Measurements from ENCODE around the gene TEX22.

Gene TEX22

DNA sequence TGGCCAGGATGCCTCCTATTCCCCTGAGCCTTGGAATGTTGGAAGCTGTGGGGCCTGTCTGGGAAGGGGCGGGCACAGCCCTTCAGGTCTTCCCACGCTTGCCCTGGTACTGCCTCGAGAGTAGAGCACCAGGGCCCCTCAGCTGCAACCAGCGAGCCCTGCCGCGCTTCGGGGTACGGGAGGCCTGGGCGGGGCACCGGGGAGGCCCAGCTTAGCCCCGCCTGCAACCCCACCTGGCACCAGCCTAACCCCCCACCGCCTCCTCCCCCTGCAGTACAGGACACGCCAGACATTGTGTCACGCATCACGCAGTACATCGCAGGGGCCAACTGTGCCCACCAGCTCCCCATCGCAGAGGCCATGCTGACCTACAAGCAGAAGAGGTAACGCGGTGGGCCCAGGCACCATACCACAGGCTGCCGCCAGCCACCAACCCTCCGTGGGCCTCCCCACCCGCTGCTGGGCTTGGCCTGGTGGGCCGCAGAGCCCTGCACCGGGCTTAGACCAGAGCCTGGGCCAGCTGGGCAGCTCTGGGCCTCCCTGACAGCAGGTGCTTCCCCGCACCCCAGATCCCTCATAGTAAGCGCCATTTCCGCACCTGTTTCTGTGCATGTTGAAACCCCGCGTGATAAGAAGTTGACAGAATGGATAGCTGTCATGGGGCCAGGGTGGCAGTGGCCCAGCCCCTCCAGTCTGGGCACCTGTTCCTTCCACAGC, 13.6 kb upstream of the TEX22 start:
- no peak for DNase-seq (ENCODE audit: low spot score)

GRCh38 chr14:105385322-105385637, 13.1 kb upstream of the TEX22 start:
- no peak for DNase-seq (ENCODE audit: low spot score)

DNA sequence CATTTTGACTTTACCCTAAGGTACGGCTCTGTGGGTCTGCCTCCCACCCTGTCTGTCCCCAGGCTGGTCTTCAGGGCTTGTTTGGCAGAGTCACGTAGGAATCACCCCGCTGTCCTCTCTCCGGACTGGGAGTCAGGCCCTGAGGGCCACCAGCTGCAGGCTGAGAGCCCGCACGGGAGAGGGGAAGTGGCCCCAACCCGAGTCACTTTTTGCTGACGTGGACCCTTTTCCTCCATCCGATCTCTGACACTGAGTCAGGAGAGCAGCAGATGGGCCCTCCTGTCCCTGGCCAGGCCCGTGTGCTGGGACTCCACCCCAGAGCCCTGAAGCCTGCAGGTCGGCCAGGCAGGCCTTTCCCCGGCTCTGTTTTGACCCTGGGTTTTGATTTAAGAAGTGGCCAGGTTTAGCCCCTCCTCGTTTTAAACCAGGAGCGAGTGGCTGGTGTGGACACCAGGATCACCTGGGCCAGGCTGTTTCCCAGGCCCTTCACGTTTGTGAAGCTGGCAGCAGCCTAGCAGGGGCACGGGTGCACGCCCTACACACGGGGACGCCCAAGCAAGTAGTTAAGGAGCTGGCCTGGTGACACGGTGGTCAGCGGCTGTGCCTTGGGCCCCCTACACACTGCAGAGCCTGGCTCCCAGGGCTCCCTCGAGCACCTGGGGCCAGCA, 12.5 kb upstream of the TEX22 start:
- DNase-seq (ENCODE audit: low spot score) = no peak

- DNase-seq (ENCODE audit: low spot score) = no peak
Measured at GRCh38 chr14:105386581-105387529, 11.5 kb upstream of the TEX22 start.

DNA sequence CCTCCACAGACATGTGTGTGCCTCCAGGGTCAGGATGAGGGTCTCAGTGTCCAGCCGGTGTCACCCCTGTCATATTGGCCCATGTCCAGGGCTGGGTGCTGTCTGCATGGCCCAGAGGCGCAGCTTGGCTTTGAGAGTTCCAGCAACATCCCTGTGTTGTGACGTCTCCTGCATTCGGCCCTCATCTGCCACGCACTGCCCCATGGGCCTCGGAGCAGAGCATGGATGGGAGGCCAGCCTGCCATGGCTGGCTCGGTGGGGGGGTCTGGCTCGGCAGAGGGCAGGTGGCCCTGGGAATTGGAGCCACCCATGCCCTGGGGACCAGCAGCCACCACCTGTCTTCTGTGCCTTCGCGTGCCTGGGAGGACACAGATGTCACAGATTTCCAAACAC, 10.8 kb upstream of the TEX22 start:
- no peak for DNase-seq (ENCODE audit: low spot score)

DNA sequence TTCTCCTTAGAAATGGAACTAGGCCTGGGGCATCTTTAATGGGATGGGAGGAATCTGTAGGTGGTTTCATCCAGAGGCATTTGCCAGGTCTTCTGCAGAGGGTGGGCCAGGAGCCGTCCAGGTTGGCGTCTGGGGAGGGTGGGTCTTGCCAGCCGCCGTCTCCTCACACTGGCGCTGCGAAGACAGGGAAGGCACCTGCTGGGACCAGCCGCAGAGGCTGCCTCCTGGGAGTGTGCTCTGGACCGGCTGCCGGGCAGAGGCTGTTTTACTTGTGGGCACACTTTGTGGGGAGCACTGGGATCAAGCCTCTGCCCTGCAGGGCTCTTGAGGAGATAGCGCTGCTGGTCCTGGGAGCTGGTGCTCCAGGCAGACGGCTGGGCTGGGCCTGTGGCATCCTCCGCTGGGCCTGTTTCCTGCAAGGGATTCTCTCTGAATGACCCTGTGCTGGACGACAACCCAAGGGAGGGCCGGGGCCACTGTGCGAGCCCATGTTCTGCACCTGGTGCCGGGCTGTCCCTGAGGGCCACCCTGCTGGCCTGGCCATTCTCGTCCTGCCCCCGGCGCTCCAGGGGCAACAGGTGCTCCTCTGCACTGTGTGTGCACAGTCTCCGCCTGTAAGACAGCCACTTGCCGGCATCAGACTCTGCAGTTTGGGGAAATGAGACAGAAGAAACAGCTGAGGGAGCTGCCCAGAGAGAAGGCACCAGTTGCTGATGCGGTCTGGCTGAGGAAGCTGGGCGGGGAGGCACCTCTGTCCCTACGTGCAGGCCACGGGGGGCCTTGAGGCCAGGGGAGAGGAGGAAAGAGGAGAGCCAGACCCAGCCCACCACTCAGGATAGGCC, 10.0 kb upstream of the TEX22 start:
- DNase-seq (ENCODE audit: low spot score) = no peak

DNA sequence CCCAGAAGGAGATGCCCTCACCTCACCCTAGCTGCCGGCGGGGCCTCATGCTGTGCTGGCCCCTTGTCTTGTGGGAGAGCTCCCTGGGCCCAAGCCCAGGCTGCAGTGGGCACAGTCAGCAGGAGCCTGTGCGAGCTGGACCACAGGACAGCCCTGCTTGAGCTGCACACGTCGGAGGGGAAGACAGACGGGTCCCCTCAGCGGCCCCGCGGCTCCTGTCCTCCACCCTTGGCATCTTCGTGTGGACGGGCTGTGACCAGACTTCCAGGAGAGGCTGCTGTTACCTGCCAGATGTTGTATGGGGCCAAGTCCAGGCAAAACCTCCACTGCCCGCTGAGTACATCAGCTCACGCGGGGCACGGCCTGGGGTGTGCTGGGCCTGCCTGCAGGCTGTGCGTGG, 9.4 kb upstream of the TEX22 start:
- DNase-seq (ENCODE audit: low spot score) = no peak

- DNase-seq (ENCODE audit: low spot score) = no peak
Measured at GRCh38 chr14:105389534-105389933, 8.8 kb upstream of the TEX22 start.

DNA sequence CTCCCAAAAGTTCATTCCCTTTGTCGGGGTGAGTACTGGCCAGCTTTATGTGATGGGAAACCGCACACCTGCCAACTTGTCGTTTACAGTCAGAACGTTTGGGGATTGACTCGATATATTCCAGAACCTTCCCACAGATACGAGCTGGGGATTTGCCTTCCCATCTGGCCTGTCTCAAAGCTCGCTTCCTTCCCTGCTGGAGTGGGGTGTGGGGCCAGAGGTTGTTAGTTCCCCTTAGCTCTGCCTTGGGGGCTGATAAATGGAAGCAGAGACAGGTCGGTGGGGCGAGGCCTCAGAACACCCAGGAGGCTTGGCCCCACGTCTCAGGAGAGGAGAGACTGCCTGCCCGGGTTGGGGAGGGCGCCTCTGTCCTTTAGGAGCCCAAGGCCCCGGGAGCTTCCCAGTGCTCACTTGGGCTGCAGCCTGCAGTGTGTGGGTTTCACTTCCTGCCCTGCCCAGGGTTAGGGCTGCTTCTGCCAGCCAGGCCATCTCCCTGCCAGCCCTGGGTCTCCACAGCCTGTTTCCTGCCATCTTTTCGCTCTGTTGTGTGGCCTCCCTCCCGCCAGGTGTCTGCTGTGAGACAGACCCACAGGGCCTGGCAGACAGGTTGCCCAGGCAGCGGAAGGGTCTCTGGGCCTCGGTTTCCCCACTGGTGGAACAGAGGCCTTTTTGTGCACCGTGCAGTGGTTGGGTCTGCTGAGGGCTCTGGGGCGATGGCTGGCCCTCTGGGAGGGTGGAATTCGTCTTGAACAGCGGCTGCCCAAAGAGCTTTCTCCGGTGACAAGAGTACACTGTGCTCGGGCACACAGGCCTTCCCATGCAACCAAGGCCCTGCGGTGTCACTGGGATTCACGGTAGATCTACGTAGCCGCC, 8.1 kb upstream of the TEX22 start:
- DNase-seq (ENCODE audit: low spot score) = no peak

- DNase-seq (ENCODE audit: low spot score) = no peak
Measured at GRCh38 chr14:105390849-105391500, 7.4 kb upstream of the TEX22 start.

GRCh38 chr14:105391541-105391940, 6.8 kb upstream of the TEX22 start:
- DNase-seq (ENCODE audit: low spot score) = no peak

GRCh38 chr14:105392131-105393090, 5.9 kb upstream of the TEX22 start:
- no peak for DNase-seq (ENCODE audit: low spot score)

DNA sequence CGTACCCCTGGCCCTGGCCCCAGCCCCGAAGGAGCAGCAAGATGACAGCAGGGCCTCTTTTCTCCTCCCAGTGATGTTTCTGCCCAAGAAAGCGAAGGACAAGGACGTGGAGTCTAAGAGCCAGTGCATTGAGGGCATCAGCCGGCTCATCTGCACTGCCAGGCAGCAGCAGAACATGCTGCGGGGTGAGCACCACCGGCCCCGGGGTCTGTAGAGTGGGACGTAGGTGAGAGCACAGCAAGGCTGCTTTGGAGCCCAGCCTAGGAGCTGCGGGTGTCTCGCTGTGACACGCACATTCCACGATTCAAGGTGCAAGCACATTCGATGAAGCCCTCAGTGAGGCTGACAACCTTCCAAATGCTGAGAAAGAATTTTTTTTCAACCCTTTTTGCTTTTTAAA, 5.2 kb upstream of the TEX22 start:
- DNase-seq (ENCODE audit: low spot score) = no peak

DNA sequence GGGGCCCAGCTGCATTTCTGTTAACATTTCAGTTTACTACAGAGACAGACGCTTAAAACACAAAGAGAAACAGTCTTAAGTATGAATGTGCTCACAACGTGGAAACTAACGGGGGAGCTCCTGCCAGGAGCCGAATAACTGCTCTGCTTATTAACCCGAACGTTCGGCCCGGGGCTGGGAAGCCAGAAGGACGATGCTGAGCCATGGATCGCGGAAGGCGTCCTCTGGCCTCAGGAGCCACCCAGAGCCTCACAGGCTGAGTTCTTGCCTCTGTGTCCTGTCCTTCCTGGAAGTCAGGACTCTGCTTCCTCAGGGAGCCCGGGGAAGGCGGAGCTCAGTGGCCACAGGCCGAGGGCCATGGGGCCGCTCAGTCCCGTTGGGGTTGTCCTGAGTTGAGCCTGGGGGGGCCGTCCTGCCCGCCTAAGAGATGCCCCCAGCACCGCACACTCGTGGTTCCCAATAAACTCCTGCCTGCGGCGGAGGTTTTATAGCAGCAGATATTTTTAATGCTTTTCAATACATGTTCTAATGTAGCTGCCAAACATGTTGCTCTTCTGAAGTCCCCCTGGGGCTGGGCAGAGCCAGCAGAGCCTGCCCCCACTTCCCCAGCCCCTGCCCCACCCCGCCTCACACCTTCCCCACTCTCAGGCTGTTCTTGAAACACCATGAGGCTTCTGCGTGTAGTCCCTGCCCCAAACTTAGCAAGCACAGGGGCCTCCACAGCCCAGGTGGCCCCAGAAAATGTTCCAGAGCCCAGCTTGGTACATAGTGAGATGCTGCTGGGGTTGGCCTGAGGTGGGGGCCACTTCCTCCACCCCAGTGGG, 3.4 kb upstream of the TEX22 start:
- DNase-seq (ENCODE audit: low spot score) = no peak

- no peak for DNase-seq (ENCODE audit: low spot score)
Measured at GRCh38 chr14:105395538-105395854, 2.8 kb upstream of the TEX22 start.

DNA sequence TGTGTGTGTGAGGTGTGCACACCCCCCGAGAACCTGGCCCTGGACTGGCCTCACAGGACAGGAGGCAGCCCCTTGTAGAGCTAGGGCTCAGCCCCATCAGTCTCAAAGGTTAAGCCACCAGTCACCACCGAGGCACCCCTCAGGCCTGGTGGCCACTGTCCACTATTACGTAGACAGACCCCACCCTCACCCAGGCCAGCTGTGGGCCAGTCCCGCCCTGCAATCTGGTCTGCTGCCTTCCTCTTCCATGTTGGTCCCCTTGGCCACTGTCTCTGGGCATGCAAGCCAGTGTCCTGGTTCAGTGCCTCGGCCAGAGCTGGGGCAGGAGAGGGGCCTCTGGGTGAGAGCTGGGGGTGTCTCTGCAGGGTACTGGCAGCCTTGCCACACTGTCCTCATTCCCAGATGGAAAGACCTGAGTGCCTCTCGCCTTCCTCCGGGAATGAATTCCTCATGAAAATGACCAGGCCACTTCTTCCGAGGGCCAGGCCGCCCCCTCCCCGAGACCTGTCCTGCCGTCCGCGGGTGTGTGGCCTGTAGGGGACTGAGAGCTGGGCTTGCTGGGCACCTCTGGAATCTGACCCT, 897 bp upstream of the TEX22 start:
- no peak for DNase-seq (ENCODE audit: low spot score)

DNA sequence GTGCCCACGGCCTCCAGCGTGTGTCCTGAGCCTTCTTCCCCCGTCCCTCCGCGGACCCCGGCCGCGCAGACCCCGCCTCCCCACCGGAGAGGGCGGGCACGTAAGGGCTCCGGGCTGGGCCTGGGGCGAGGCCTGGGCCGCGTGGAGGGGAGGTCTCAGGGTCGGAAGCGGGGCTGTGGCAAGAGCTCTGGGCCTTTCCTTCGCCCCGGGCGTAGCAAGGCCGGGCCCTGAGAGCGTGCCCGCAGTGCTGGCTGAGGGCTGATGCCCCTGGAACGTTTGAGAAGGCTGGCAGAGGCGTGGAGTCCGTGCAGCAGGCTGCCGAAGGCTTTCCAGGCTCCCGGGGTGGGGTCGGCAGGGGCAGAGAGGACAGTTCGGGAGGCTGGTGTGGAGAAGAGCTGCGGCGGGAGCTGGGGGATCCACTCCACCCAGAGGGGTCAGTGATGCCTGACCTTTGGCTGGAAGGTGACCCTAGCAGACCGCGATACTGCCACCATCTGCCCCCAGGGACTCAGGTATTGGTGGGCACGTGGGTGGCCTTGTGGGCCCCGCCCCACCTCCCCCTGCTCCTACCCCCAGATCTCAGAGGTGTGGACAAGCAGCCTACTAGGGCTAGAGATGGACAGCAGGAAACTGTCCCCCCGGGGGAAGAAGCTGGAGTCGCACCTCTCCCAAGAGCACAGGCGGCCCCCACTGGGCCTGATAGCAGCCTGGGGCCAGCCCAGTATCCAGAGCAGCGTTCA, 558 bp downstream of the TEX22 start:
- DNase-seq (ENCODE audit: low spot score) = no peak

DNA sequence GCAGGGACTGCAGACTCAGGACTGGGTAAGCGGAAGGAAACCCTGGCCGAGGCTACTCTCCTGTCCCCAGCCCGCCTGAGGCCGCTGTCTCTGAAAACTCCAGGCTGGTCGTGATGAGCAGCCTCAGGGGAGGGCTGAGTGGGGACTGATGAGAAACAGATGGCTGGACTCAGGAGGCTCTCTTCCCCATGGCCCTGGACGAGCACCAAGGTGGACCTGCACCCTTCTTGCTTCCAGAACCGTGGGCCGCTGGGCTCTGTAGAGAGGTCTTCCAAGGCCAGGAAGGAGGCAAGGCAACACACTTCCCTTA, 1.1 kb downstream of the TEX22 start:
- DNase-seq (ENCODE audit: low spot score) = no peak
